Endothelial cell of umbilical vein (primary cell): ENCODE results near the gene SPCS3.

Source experiments
- JUN ChIP-seq: IDR thresholded peaks from 2 replicates; pipeline ENCODE4 v1.6.1; 2011; ENCODE audit warnings: borderline replicate concordance, low read depth; ENCODE audit not compliant: insufficient read length, insufficient read depth
- POLR2A ChIP-seq: IDR thresholded peaks from 2 replicates; pipeline ENCODE4 v1.6.1; 2012; ENCODE audit warnings: low read depth, mild to moderate bottlenecking, control low read depth, low read length
- POLR2AphosphoS5 ChIP-seq: IDR thresholded peaks from 2 replicates; pipeline ENCODE4 v1.6.1; 2012; ENCODE audit warnings: low read depth, mild to moderate bottlenecking, control low read depth, low read length, moderate library complexity; ENCODE audit not compliant: insufficient read depth
- TF ChIP-seq, protein P1 (sequence below), 2 donors: IDR thresholded peaks; 1 replicate in 1 of 2; 2 replicates in 1 of 2; pipeline ENCODE4 v1.5.1; 2011; ENCODE audit warnings: low read length in 2 of 2, mild to moderate bottlenecking in 2 of 2, moderate library complexity in 2 of 2, control low read depth in 1 of 2, inconsistent platforms in 1 of 2, low read depth in 1 of 2; ENCODE audit not compliant: insufficient read depth in 1 of 2; ENCODE audit errors: extremely low read depth in 1 of 2

DNA sequence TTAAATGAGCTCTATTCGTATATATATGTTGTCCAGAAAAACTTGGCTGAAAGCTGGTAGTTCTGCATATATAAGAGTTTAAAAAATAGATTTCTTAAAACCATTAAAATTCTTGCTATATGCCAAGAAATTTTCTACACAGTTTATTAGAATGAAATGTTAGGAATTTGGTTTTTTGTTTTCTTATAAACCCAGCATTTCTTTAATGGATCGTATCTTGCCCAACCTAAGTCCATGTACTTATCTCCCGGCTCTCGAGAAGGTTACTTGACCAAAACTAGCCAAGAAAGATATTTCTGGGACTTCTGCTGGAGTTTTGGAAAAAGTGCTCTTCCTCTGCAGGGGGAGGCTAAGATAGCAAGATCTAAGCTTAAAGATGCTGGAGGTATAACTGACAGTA lies 46.0 kb upstream of the SPCS3 start:
- TF ChIP-seq POLR2A = no peak
- TF ChIP-seq, protein P1, sequence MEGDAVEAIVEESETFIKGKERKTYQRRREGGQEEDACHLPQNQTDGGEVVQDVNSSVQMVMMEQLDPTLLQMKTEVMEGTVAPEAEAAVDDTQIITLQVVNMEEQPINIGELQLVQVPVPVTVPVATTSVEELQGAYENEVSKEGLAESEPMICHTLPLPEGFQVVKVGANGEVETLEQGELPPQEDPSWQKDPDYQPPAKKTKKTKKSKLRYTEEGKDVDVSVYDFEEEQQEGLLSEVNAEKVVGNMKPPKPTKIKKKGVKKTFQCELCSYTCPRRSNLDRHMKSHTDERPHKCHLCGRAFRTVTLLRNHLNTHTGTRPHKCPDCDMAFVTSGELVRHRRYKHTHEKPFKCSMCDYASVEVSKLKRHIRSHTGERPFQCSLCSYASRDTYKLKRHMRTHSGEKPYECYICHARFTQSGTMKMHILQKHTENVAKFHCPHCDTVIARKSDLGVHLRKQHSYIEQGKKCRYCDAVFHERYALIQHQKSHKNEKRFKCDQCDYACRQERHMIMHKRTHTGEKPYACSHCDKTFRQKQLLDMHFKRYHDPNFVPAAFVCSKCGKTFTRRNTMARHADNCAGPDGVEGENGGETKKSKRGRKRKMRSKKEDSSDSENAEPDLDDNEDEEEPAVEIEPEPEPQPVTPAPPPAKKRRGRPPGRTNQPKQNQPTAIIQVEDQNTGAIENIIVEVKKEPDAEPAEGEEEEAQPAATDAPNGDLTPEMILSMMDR (IDR thresholded peaks at IDR 0.05; ENCODE audit: extremely low read depth in 1 of 2, insufficient read depth in 1 of 2, low read depth in 1 of 2, low read length in 2 of 2) = no peak
- TF ChIP-seq POLR2AphosphoS5 = no peak
- no peak for TF ChIP-seq JUN
